ENCODE measurements around the gene DYSF.

DYSF gene

DNA sequence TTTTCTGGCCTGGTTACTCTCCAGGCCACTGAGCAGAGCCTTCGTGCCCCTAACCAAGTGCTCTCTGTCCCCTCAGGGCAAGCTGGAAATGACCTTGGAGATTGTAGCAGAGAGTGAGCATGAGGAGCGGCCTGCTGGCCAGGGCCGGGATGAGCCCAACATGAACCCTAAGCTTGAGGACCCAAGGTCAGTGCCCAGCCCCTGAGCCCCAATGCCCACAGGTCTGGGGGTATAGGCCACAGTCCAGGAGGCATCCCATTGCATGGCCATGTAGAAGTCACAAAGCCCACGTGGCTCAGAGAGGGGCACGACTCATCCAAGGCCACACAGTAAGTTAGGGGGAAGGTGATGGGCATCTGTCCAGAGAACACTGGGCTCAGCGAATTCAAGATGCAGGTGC, 227.6 kb downstream of the DYSF start:
- no peak for DNase-seq (ENCODE audit: low read depth)
- TF ChIP-seq, protein P1, sequence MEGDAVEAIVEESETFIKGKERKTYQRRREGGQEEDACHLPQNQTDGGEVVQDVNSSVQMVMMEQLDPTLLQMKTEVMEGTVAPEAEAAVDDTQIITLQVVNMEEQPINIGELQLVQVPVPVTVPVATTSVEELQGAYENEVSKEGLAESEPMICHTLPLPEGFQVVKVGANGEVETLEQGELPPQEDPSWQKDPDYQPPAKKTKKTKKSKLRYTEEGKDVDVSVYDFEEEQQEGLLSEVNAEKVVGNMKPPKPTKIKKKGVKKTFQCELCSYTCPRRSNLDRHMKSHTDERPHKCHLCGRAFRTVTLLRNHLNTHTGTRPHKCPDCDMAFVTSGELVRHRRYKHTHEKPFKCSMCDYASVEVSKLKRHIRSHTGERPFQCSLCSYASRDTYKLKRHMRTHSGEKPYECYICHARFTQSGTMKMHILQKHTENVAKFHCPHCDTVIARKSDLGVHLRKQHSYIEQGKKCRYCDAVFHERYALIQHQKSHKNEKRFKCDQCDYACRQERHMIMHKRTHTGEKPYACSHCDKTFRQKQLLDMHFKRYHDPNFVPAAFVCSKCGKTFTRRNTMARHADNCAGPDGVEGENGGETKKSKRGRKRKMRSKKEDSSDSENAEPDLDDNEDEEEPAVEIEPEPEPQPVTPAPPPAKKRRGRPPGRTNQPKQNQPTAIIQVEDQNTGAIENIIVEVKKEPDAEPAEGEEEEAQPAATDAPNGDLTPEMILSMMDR (conservative IDR thresholded peaks at IDR 0.05; ENCODE audit: low read length), result no peak
- H3K4me3 ChIP-seq (ENCODE audit: low read length), result no peak overlapping the region

DNA sequence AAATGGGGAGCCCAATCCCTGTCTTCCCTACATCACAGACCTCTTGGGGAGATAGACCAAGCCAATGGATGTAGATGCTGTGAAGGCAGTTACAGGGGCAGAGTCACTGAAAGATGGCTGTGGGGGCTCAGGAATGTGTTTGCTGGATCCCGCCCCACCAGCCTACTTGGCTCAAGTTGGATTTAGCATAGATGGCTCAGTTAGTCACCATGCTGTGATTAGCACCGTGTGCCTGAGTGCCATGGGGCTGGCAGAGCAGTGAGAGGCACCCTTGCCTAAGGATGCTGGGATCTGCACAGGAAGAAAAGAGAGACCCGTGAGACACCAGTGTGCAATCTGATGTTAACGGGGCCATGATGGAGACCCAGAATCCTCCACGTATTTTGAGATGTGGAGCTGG, 228.3 kb downstream of the DYSF start:
- H3K4me3 ChIP-seq (ENCODE audit: low read length), result no peak overlapping the region
- DNase-seq (ENCODE audit: low read depth), result no peak
- TF ChIP-seq, protein P1 (conservative IDR thresholded peaks at IDR 0.05; ENCODE audit: low read length), result no peak

DNA sequence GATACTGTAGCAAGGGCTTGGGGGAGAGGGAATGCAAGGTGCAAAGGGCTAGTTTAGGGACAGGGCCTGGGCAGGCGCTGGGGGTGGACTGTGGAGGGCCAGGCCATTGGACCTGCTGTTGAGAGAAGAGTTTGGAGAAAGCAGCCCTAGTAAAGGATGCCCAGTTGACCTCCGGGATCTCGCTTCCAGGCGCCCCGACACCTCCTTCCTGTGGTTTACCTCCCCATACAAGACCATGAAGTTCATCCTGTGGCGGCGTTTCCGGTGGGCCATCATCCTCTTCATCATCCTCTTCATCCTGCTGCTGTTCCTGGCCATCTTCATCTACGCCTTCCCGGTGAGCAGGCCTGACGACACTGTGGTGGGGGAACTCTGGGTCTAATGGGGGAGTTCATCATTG, 229.0 kb downstream of the DYSF start:
- TF ChIP-seq, protein P1 (conservative IDR thresholded peaks at IDR 0.05; ENCODE audit: low read length), result no peak
- DNase-seq (ENCODE audit: low read depth), result no peak
- no peak overlapping the region for H3K4me3 ChIP-seq (ENCODE audit: low read length)

DNA sequence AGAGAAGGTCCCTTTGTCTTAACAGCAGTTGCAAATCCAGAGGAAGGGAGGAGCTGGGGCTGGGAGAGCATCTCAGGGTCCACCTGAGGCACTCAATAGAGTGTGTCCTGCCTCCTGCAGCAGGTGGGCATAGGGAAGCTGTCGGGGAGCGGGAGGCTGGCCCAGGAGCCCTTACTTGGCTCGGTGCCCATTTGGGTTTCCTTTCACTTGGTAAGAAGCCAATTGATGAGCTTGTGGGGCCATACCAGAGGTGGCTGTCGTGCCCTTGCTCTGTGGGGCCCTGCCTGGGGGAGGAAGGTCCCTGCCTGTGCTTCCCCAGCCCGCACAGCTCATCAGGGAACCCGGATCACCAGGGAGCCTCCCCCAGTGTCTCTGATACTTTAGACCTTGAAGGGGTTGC, 229.7 kb downstream of the DYSF start:
- TF ChIP-seq, protein P1 (conservative IDR thresholded peaks at IDR 0.05; ENCODE audit: low read length), result no peak
- H3K4me3 ChIP-seq (ENCODE audit: low read length), result no peak overlapping the region
- no peak for DNase-seq (ENCODE audit: low read depth)

DNA sequence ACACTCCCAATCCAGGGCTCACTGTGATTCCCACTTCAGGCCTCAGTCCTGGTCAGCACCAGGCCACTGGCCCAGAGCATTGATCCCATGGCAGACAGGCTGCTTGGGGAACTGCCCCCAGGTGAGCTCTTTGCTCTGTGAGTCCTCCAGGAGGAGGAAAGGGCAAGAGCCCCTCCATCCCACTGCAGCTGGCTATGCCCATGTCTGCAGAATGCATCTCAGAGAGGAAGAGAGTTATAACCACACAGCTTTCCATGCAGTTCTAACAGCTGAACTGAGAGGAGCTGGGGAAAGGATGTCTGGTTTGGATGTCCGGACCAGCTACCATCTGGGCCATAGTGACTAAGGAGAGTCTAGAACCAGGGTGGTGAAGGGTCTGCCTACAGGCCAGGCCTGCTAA, 230.3 kb downstream of the DYSF start:
- TF ChIP-seq, protein P1 (conservative IDR thresholded peaks at IDR 0.05; ENCODE audit: low read length), result no peak
- no peak for DNase-seq (ENCODE audit: low read depth)
- H3K4me3 ChIP-seq (ENCODE audit: low read length), result no peak overlapping the region

DNA sequence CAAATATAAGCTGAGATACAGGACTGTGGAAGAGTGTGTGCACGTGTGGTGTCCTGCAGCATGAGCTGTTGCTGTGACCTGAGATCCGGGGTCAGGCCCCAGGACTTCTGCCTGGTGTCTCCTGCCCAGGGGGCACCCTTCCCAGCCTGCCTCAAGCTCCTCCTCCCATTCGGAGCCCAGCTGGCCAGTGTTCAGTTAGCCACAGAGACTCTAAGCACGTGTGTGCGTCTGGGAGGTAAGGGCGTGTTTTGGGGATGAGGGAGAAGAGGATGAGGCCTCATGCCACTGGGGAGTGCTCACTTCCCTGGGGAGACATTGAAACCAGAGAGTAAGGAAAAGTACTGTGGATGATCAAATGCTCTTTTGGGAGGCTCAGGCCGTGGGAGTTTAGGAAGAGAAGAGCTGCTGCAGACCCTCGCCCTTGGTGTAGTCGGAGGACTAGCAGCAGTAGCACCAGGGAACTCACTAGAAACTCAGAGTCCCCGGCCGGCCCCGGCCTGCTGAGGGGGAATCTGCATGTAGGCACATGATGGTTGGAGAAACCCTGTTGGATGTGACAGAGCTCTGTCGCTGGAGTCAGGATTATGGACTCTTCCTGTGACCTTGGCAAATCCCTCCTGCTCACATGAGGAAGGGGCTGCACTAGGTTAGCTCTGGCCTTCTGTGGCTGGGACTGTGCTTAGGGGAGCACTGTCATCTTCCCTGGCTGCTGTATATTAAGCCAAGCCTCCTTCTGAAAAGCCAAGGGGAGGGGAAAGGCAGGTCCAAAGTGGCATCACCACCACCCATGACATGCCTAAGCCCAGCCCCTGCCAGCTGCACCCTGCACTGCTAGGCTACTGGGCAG, 231.1 kb downstream of the DYSF start:
- no peak for DNase-seq (ENCODE audit: low read depth)
- H3K4me3 ChIP-seq (ENCODE audit: low read length), result no peak overlapping the region
- TF ChIP-seq, protein P1 (conservative IDR thresholded peaks at IDR 0.05; ENCODE audit: low read length), result no peak
